GM12872 (cell line): ENCODE measurements around the gene CCDC127.

ENCODE experiments used
- CTCF ChIP-seq: IDR thresholded peaks from 3 replicates; pipeline ENCODE4 v1.5.1; 2011; ENCODE audit warnings: low read depth, mild to moderate bottlenecking, low read length, moderate library complexity; ENCODE audit not compliant: insufficient read depth

Gene CCDC127

DNA sequence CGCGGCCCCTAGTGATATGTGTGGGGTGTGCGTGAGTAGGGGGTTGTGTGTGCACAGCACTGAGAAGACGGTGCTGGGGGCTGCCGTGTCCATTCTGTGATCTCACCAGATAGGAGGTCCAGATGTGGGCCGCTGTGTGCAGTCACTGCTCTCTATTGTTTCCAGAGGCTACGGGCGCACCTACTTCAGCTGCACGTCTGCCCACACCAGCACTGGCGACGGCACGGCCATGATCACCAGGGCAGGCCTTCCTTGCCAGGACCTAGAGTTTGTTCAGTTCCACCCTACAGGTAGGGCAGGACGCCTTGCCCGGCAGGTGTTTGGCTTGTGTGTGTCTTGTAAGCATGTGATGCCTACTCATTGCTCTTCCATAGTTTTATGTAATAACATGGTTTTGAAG, 12.8 kb upstream of the CCDC127 start:
- no peak for TF ChIP-seq CTCF

DNA sequence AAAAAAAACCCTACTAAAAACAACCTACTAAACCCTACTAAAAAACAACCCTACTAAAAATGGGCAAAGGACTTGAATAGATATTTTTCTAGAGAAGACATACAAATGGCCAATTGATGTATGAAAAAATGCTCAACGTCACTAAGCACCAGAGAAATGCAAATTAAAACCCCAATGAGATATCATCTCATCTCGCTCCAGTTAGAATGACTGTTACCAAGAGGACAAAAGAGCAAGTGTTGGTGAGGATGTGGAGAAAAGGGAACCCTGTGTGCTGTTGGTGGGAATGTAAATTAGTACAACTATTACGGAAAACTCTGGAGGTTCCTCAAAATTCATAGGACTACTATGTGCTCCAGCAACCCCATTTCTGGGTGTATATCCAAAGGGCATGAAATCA, 10.9 kb upstream of the CCDC127 start:
- TF ChIP-seq CTCF = no peak

GRCh38 chr5:225334-225733, 7.4 kb upstream of the CCDC127 start:
- TF ChIP-seq CTCF = no peak

GRCh38 chr5:223791-224190, 5.8 kb upstream of the CCDC127 start:
- TF ChIP-seq CTCF = no peak

DNA sequence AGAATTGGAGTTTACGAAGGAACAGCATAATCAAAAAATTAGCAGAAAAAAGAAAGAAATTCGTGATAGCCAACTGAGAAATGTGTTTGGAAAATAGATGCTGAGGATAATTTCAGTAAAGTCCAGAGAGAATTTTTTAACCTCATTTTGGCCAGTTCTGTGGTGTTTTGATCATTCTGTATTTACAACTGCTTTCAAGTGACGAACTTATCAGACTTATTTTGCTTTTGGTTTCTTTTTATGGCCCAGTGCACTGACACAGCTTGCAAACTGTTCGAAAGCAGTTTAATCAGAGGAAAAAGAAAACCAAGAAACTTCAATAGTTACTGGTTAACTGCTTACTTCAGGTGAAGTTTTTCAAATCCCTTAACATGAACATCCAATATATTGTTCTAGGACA, 2.0 kb upstream of the CCDC127 start:
- TF ChIP-seq CTCF = no peak

DNA sequence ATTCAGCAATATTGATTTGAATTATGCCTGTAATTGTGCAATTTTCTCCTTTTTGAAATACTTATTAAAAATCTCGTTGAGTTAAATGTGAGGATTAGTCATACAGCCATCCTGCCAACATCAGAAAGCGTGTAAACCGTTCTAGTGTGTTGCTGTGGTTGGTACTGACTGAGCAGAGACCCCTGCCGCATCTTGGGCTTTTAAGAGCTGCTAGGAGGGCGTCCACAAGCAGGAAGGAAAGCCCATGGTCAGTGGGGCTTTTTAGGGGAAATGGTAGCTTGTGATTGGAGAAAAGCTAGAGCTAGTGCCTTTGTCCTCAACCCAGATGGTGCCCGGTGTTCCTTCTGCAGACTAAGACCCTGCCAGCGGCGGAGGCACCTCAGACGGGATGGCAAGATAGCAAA, 1.5 kb upstream of the CCDC127 start:
- no peak for TF ChIP-seq CTCF

GRCh38 chr5:218457-219291, 721 bp upstream of the CCDC127 start:
- TF ChIP-seq CTCF = no peak
